Nephron (organoid): ENCODE data around the gene MYH6.
A peak's percentile ranks its signal among the peaks of the same experiment; 100 is the strongest.

Experiments used
- H3K27ac Mint-ChIP-seq, 3 experiments: 2 replicates each; pipeline ENCODE4 v1.8.0; 2020; ENCODE audit warnings: mixed read lengths in 3 of 3, mild to moderate bottlenecking in 2 of 3, moderate library complexity in 1 of 3
- H3K27me3 Mint-ChIP-seq: 2 replicates; pipeline ENCODE4 v1.8.0; 2021; ENCODE audit warnings: low read depth, mild to moderate bottlenecking, moderate library complexity, mixed read lengths
- H3K36me3 Mint-ChIP-seq: 2 replicates; pipeline ENCODE4 v1.8.0; 2020; ENCODE audit warnings: low read depth, mixed read lengths
- H3K4me1 Mint-ChIP-seq: 2 replicates; pipeline ENCODE4 v1.8.0; 2020; ENCODE audit warnings: mixed read lengths
- H3K4me3 Mint-ChIP-seq, 3 experiments: 2 replicates each; pipeline ENCODE4 v1.8.0; 2020; ENCODE audit warnings: mild to moderate bottlenecking in 3 of 3, mixed read lengths in 3 of 3, moderate library complexity in 2 of 3
- H3K9me3 Mint-ChIP-seq: 2 replicates; pipeline ENCODE4 v1.8.0; 2020; ENCODE audit warnings: mixed read lengths
- CTCF ChIP-seq, 3 experiments: fragments of 200-600 bp; sonication (generic); IDR thresholded peaks; one replicate each; pipeline ENCODE4 v1.5.0; 2021; ENCODE audit warnings: antibody characterized with exemption in 3 of 3; ENCODE audit not compliant: unreplicated experiment in 3 of 3

The MYH6 gene

GRCh38 chr14:23351681-23352505 lies 56.2 kb downstream of the MYH6 start:
- H3K27ac Mint-ChIP-seq = no peak overlapping the region
- no peaks in the 10 kb centered on the region for H3K9me3 Mint-ChIP-seq
- no peak for TF ChIP-seq CTCF (IDR thresholded peaks at IDR 0.05; ENCODE audit: unreplicated experiment in 3 of 3)
- peaks cover 8% of the 10 kb centered on the region for H3K27me3 Mint-ChIP-seq
- peaks cover 17% of the 10 kb centered on the region for H3K36me3 Mint-ChIP-seq
- H3K4me3 Mint-ChIP-seq = peak overlapping the region; percentile 79 to 89 (median 88)
- peaks cover 30% of the 10 kb centered on the region for H3K4me1 Mint-ChIP-seq

- no peak for TF ChIP-seq CTCF (IDR thresholded peaks at IDR 0.05; ENCODE audit: unreplicated experiment in 3 of 3)
- H3K36me3 Mint-ChIP-seq = peaks cover 9% of the 10 kb centered on the region
- peak overlapping the region; percentile 26 to 83 (median 57) for H3K4me3 Mint-ChIP-seq
- peaks cover 32% of the 10 kb centered on the region for H3K4me1 Mint-ChIP-seq
- H3K9me3 Mint-ChIP-seq = no peaks in the 10 kb centered on the region
- no peak overlapping the region for H3K27ac Mint-ChIP-seq
- peaks cover 8% of the 10 kb centered on the region for H3K27me3 Mint-ChIP-seq
Observed at GRCh38 chr14:23349156-23349845, 58.8 kb downstream of the MYH6 start.

- H3K4me3 Mint-ChIP-seq = no peak overlapping the region
- no peak overlapping the region for H3K27ac Mint-ChIP-seq
- no peak for TF ChIP-seq CTCF (IDR thresholded peaks at IDR 0.05; ENCODE audit: unreplicated experiment in 3 of 3)
- H3K27me3 Mint-ChIP-seq = peaks cover 8% of the 10 kb centered on the region
- peaks cover 22% of the 10 kb centered on the region for H3K4me1 Mint-ChIP-seq
- peaks cover 9% of the 10 kb centered on the region for H3K36me3 Mint-ChIP-seq
- no peaks in the 10 kb centered on the region for H3K9me3 Mint-ChIP-seq
Observed at GRCh38 chr14:23348297-23348655, 59.8 kb downstream of the MYH6 start.

- no peak overlapping the region for H3K27ac Mint-ChIP-seq
- peaks cover 8% of the 10 kb centered on the region for H3K27me3 Mint-ChIP-seq
- no peak overlapping the region for H3K4me3 Mint-ChIP-seq
- no peak for TF ChIP-seq CTCF (IDR thresholded peaks at IDR 0.05; ENCODE audit: unreplicated experiment in 3 of 3)
- peaks cover 9% of the 10 kb centered on the region for H3K36me3 Mint-ChIP-seq
- H3K9me3 Mint-ChIP-seq = no peaks in the 10 kb centered on the region
- H3K4me1 Mint-ChIP-seq = peaks cover 16% of the 10 kb centered on the region
Observed at GRCh38 chr14:23347406-23348296, 60.4 kb downstream of the MYH6 start.

- Mint-ChIP-seq H3K4me3 (no peak overlapping the region), H3K4me1 (peaks cover 16% of the 10 kb centered on the region), H3K27ac (no peak overlapping the region), H3K36me3 (peaks cover 9% of the 10 kb centered on the region), H3K9me3 (no peaks in the 10 kb centered on the region), H3K27me3 (peaks cover 13% of the 10 kb centered on the region)
- no peak for TF ChIP-seq CTCF (IDR thresholded peaks at IDR 0.05; ENCODE audit: unreplicated experiment in 3 of 3)
Observed at GRCh38 chr14:23346693-23347405, 61.2 kb downstream of the MYH6 start.
